KMS-11 (cell line): Measurements from ENCODE around the gene FHIT.

Experiments
- H2AFZ ChIP-seq: fragments of 200-600 bp; sonication (generic); 2 replicates; pipeline ENCODE4 v1.6.1; 2016; ENCODE audit warnings: antibody characterized with exemption, mixed run types, low read depth
- H3K27ac ChIP-seq: fragments of 200-600 bp; sonication (generic); 2 replicates; pipeline ENCODE4 v1.6.1; 2016; ENCODE audit warnings: mild to moderate bottlenecking, mixed run types
- H3K27me3 ChIP-seq: fragments of 200-600 bp; sonication (generic); 2 replicates; pipeline ENCODE4 v1.6.1; 2017; ENCODE audit warnings: mild to moderate bottlenecking, low read depth, mixed run types, moderate library complexity; ENCODE audit not compliant: insufficient read depth
- H3K36me3 ChIP-seq: fragments of 200-600 bp; sonication (generic); 2 replicates; pipeline ENCODE4 v1.6.1; 2017; ENCODE audit warnings: mild to moderate bottlenecking, mixed run types; ENCODE audit not compliant: insufficient read depth
- H3K4me1 ChIP-seq: fragments of 200-600 bp; sonication (generic); 2 replicates; pipeline ENCODE4 v1.6.1; 2016; ENCODE audit warnings: mild to moderate bottlenecking, low read depth, mixed run types; ENCODE audit not compliant: poor library complexity, severe bottlenecking
- H3K4me2 ChIP-seq: fragments of 200-600 bp; sonication (generic); 2 replicates; pipeline ENCODE4 v1.7.0; 2016; ENCODE audit warnings: mild to moderate bottlenecking, mixed run types
- H3K4me3 ChIP-seq: fragments of 200-600 bp; sonication (generic); IDR thresholded peaks from 2 replicates; pipeline ENCODE4 v1.6.1; 2017; ENCODE audit warnings: low read depth, low read length, mixed read lengths; ENCODE audit not compliant: insufficient read depth
- H3K79me2 ChIP-seq: fragments of 200-600 bp; sonication (generic); 2 replicates; pipeline ENCODE4 v1.6.1; 2016; ENCODE audit warnings: low read depth, mixed run types; ENCODE audit not compliant: insufficient read depth
- H3K9ac ChIP-seq: fragments of 200-600 bp; sonication (generic); 2 replicates; pipeline ENCODE4 v1.6.1; 2016; ENCODE audit warnings: mild to moderate bottlenecking, mixed run types
- H4K20me1 ChIP-seq: fragments of 200-600 bp; sonication (generic); 2 replicates; pipeline ENCODE4 v1.6.1; 2016; ENCODE audit warnings: mild to moderate bottlenecking, mixed run types; ENCODE audit not compliant: insufficient read depth
- CTCF ChIP-seq: fragments of 200-600 bp; sonication (generic); conservative IDR thresholded peaks from 2 replicates; pipeline ENCODE4 v1.6.1; 2017; ENCODE audit warnings: low read depth, mild to moderate bottlenecking, antibody characterized with exemption, low read length, moderate library complexity, mixed read lengths

The FHIT gene

GRCh38 chr3:60829058-60829457 is 422.2 kb downstream of the FHIT start:
- Histone ChIP-seq H3K27ac (no peak overlapping the region), H3K4me2 (no peak overlapping the region), H3K27me3 (no peaks in the 10 kb centered on the region), H4K20me1 (no peaks in the 10 kb centered on the region), H3K4me3 (no peak overlapping the region), H3K9ac (no peak overlapping the region), H2AFZ (no peak overlapping the region), H3K79me2 (no peaks in the 10 kb centered on the region), H3K4me1 (no peaks in the 10 kb centered on the region), H3K36me3 (no peaks in the 10 kb centered on the region)
- TF ChIP-seq CTCF, result no peak

DNA sequence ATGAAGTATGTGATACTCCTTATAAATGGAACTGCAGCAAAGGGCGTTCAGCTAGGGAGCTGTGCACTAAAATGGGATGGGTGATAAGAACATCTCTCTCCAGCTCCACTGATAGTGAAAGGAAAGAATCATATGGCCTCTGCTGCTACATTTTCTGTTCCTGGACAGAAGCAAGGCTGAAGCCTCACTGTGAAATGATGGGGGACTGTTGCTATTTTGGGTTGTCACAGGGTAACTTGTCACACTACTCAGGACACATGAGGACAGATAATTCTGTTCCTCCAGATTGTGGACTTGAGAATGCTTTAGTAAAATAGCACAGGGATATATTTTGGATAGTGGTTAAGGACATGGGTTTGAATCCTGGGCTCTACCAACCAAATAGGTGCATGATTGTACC is 423.6 kb downstream of the FHIT start:
- no peak overlapping the region for H3K4me2 ChIP-seq
- no peak overlapping the region for H3K27ac ChIP-seq
- H4K20me1 ChIP-seq, result no peaks in the 10 kb centered on the region
- TF ChIP-seq CTCF, result no peak
- H3K4me3 ChIP-seq, result no peak overlapping the region
- H3K79me2 ChIP-seq, result no peaks in the 10 kb centered on the region
- H3K36me3 ChIP-seq, result no peaks in the 10 kb centered on the region
- H3K27me3 ChIP-seq, result no peaks in the 10 kb centered on the region
- no peaks in the 10 kb centered on the region for H3K4me1 ChIP-seq
- no peak overlapping the region for H3K9ac ChIP-seq
- H2AFZ ChIP-seq, result no peak overlapping the region

DNA sequence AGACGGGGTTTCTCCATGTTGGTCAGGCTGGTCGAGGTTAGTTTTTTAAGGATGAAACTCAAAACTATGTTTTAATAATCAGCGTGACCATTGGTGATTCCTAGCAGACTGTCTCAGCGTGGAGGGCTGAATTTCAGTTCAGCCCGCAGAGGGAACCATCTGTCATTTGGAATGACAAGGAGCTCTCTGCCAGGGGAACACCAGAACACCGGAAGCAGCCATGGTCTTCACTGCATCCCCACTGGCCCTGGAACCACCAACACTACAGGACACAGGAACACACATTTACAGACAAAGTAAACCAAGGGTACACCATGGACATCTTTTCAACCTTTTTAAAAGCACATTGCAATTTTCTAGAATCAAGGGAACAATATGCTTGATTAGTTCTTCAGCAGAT is 424.7 kb downstream of the FHIT start:
- H3K27ac ChIP-seq, result no peak overlapping the region
- no peaks in the 10 kb centered on the region for H3K27me3 ChIP-seq
- no peak for TF ChIP-seq CTCF
- no peak overlapping the region for H3K4me3 ChIP-seq
- H3K9ac ChIP-seq, result no peak overlapping the region
- no peaks in the 10 kb centered on the region for H3K36me3 ChIP-seq
- H3K4me1 ChIP-seq, result no peaks in the 10 kb centered on the region
- no peak overlapping the region for H2AFZ ChIP-seq
- H3K79me2 ChIP-seq, result no peaks in the 10 kb centered on the region
- no peak overlapping the region for H3K4me2 ChIP-seq
- H4K20me1 ChIP-seq, result no peaks in the 10 kb centered on the region

GRCh38 chr3:60812502-60812901 is 438.8 kb downstream of the FHIT start:
- Histone ChIP-seq H3K27ac (no peak overlapping the region), H3K4me2 (no peak overlapping the region), H3K4me3 (no peak overlapping the region), H3K4me1 (no peaks in the 10 kb centered on the region), H3K79me2 (no peaks in the 10 kb centered on the region), H3K9ac (no peak overlapping the region), H4K20me1 (no peaks in the 10 kb centered on the region), H2AFZ (no peak overlapping the region), H3K36me3 (no peaks in the 10 kb centered on the region), H3K27me3 (no peaks in the 10 kb centered on the region)
- TF ChIP-seq CTCF, result no peak

GRCh38 chr3:60810881-60811280 is 440.4 kb downstream of the FHIT start:
- Histone ChIP-seq H3K27ac (no peak overlapping the region), H4K20me1 (no peaks in the 10 kb centered on the region), H3K4me2 (no peak overlapping the region), H3K9ac (no peak overlapping the region), H3K27me3 (no peaks in the 10 kb centered on the region), H2AFZ (no peak overlapping the region), H3K4me3 (no peak overlapping the region), H3K4me1 (no peaks in the 10 kb centered on the region), H3K36me3 (no peaks in the 10 kb centered on the region), H3K79me2 (no peaks in the 10 kb centered on the region)
- TF ChIP-seq CTCF, result no peak
